Measurements from ENCODE around the gene TLK1. TPM values are rescaled to one million over a fixed set of nuclear protein-coding genes. Genes with fewer than 3 reads are reported as not detected.

TLK1 gene
- total RNA-seq, 1 donor from 2014 or later = 32.2 TPM

GRCh38 chr2:171160956-171161740, 455 bp upstream of the TLK1 start:
- peak overlapping the region; percentile 96 to 97 for H3K4me3 ChIP-seq
- H3K9me3 ChIP-seq = no peaks in the 10 kb centered on the region
- peaks cover 0 to 7% of the 10 kb centered on the region in 2 donors for H3K4me1 ChIP-seq
- TF ChIP-seq CTCF (IDR thresholded peaks at IDR 0.05) = no peak
- H3K27me3 ChIP-seq = no peaks in the 10 kb centered on the region
- peak in 1 of 2 donors; percentile 84 for DNase-seq (ENCODE audit: low spot score in 2 of 2)
- intact Hi-C loops (cut with DNase I) = loop anchor here (1.0 to 5.0 kb wide), 5 partner anchors 232 to 762 kb away; partner anchors contain the start of genes CYBRD1, DCAF17, GORASP2 and HAT1
- H3K36me3 ChIP-seq = no peaks in the 10 kb centered on the region
- H3K27ac ChIP-seq = peak overlapping the region; percentile 98 to 99

- DNase-seq (ENCODE audit: low spot score in 2 of 2) = peak in 1 of 2 donors; percentile 69
- Histone ChIP-seq H3K4me3 (peak overlapping the region; percentile 96 to 97), H3K4me1 (peaks cover 0 to 7% of the 10 kb centered on the region in 2 donors), H3K27ac (peak overlapping the region; percentile 98 to 99), H3K27me3 (no peaks in the 10 kb centered on the region), H3K36me3 (no peaks in the 10 kb centered on the region), H3K9me3 (no peaks in the 10 kb centered on the region)
- intact Hi-C loops (cut with DNase I) = loop anchor here (1.0 to 5.0 kb wide), 5 partner anchors 186 to 763 kb away; partner anchors contain the start of genes CYBRD1, DCAF17, HAT1 and METTL8
- TF ChIP-seq CTCF (IDR thresholded peaks at IDR 0.05) = peak in 2 of 3 experiments; percentile 34 to 55
These were observed 1.1 kb downstream of the TLK1 start for GRCh38 chr2:171159372-171160118.

GRCh38 chr2:171158790-171159371, 1.8 kb downstream of the TLK1 start:
- H3K9me3 ChIP-seq = no peaks in the 10 kb centered on the region
- no peaks in the 10 kb centered on the region for H3K36me3 ChIP-seq
- no peak for DNase-seq (ENCODE audit: low spot score in 2 of 2)
- TF ChIP-seq CTCF (IDR thresholded peaks at IDR 0.05) = no peak
- intact Hi-C loops (cut with DNase I) = loop anchor here (1.0 kb wide), 1 partner anchor 186 kb away; no protein-coding TSS in a partner anchor
- H3K27ac ChIP-seq = peak overlapping the region; percentile 98 to 99
- H3K4me1 ChIP-seq = peaks cover 0 to 7% of the 10 kb centered on the region in 2 donors
- H3K27me3 ChIP-seq = no peaks in the 10 kb centered on the region
- peak overlapping the region; percentile 96 to 97 for H3K4me3 ChIP-seq

- no peaks in the 10 kb centered on the region for H3K36me3 ChIP-seq
- peak overlapping the region; percentile 96 to 97 for H3K4me3 ChIP-seq
- H3K27ac ChIP-seq = no peak overlapping the region
- no peaks in the 10 kb centered on the region for H3K9me3 ChIP-seq
- no peak for DNase-seq (ENCODE audit: low spot score in 2 of 2)
- intact Hi-C loops (cut with DNase I) = no loop called here
- peaks cover 0 to 7% of the 10 kb centered on the region in 2 donors for H3K4me1 ChIP-seq
- no peak for TF ChIP-seq CTCF (IDR thresholded peaks at IDR 0.05)
- no peaks in the 10 kb centered on the region for H3K27me3 ChIP-seq
These were observed 2.5 kb downstream of the TLK1 start for GRCh38 chr2:171158036-171158789.

- TF ChIP-seq CTCF (IDR thresholded peaks at IDR 0.05) = no peak
- Histone ChIP-seq H3K4me1 (peaks cover 0 to 7% of the 10 kb centered on the region in 2 donors), H3K27me3 (no peaks in the 10 kb centered on the region), H3K4me3 (no peak overlapping the region), H3K27ac (no peak overlapping the region), H3K36me3 (no peaks in the 10 kb centered on the region), H3K9me3 (no peaks in the 10 kb centered on the region)
- no peak for DNase-seq (ENCODE audit: low spot score in 2 of 2)
- intact Hi-C loops (cut with DNase I) = no loop called here
These were observed 3.6 kb downstream of the TLK1 start for GRCh38 chr2:171157109-171157500.

All from ascending aorta (tissue), 2 donors.